ENCODE data around the gene IGFBP1. TPM values are rescaled to one million over a fixed set of nuclear protein-coding genes. Genes with fewer than 3 reads are reported as not detected.

Gene IGFBP1
- polyA plus RNA-seq, 1 donor from 2014 or later = not detected

DNA sequence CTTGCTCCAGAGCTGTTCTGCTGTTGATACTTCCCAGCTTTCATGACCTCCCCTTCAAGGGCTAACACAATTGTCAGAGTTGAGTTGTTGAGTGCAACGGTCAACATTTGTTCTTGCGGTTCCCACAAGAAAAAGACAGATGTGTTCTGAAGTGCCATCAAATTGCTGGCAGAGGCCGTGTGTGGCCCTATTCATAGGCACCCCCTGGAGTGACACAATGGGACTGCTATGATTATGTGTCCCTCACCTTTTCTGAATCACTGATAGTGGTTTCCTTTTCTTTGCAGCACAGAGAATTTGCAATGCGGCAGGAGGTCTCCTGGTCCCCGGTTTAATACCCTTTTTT lies 5.8 kb upstream of the IGFBP1 start:
- no peak overlapping the region for H3K9ac ChIP-seq (ENCODE audit: low read length)
- H3K27me3 ChIP-seq (ENCODE audit: insufficient read depth, low read depth, low read length) = peaks cover 7% of the 10 kb centered on the region
- no peaks in the 10 kb centered on the region for H3K79me2 ChIP-seq (replicated peaks; ENCODE audit: insufficient read depth, low read length)
- H3K27ac ChIP-seq (ENCODE audit: low read length) = no peak overlapping the region
- H2AFZ ChIP-seq (ENCODE audit: low read depth, low read length) = no peak overlapping the region
- TF ChIP-seq TAF1 (IDR thresholded peaks at IDR 0.05; ENCODE audit: low read depth) = no peak
- TF ChIP-seq, protein P1, sequence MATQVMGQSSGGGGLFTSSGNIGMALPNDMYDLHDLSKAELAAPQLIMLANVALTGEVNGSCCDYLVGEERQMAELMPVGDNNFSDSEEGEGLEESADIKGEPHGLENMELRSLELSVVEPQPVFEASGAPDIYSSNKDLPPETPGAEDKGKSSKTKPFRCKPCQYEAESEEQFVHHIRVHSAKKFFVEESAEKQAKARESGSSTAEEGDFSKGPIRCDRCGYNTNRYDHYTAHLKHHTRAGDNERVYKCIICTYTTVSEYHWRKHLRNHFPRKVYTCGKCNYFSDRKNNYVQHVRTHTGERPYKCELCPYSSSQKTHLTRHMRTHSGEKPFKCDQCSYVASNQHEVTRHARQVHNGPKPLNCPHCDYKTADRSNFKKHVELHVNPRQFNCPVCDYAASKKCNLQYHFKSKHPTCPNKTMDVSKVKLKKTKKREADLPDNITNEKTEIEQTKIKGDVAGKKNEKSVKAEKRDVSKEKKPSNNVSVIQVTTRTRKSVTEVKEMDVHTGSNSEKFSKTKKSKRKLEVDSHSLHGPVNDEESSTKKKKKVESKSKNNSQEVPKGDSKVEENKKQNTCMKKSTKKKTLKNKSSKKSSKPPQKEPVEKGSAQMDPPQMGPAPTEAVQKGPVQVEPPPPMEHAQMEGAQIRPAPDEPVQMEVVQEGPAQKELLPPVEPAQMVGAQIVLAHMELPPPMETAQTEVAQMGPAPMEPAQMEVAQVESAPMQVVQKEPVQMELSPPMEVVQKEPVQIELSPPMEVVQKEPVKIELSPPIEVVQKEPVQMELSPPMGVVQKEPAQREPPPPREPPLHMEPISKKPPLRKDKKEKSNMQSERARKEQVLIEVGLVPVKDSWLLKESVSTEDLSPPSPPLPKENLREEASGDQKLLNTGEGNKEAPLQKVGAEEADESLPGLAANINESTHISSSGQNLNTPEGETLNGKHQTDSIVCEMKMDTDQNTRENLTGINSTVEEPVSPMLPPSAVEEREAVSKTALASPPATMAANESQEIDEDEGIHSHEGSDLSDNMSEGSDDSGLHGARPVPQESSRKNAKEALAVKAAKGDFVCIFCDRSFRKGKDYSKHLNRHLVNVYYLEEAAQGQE (IDR thresholded peaks at IDR 0.05; ENCODE audit: borderline replicate concordance) = no peak
- TF ChIP-seq, protein P2, sequence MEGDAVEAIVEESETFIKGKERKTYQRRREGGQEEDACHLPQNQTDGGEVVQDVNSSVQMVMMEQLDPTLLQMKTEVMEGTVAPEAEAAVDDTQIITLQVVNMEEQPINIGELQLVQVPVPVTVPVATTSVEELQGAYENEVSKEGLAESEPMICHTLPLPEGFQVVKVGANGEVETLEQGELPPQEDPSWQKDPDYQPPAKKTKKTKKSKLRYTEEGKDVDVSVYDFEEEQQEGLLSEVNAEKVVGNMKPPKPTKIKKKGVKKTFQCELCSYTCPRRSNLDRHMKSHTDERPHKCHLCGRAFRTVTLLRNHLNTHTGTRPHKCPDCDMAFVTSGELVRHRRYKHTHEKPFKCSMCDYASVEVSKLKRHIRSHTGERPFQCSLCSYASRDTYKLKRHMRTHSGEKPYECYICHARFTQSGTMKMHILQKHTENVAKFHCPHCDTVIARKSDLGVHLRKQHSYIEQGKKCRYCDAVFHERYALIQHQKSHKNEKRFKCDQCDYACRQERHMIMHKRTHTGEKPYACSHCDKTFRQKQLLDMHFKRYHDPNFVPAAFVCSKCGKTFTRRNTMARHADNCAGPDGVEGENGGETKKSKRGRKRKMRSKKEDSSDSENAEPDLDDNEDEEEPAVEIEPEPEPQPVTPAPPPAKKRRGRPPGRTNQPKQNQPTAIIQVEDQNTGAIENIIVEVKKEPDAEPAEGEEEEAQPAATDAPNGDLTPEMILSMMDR (IDR thresholded peaks at IDR 0.05; ENCODE audit: poor library complexity, severe bottlenecking) = no peak
- TF ChIP-seq EZH2 (IDR thresholded peaks at IDR 0.05; ENCODE audit: borderline replicate concordance, insufficient read depth, low read length, poor library complexity, severe bottlenecking) = no peak
- no peak for TF ChIP-seq RAD21 (conservative IDR thresholded peaks at IDR 0.05)
- no peak for TF ChIP-seq EP300 (conservative IDR thresholded peaks at IDR 0.05; ENCODE audit: poor library complexity, severe bottlenecking)
- no peak for TF ChIP-seq SMC3 (conservative IDR thresholded peaks at IDR 0.05; ENCODE audit: poor library complexity)
- no peak for TF ChIP-seq MXI1 (conservative IDR thresholded peaks at IDR 0.05; ENCODE audit: poor library complexity, severe bottlenecking)
- no peak for TF ChIP-seq POLR2AphosphoS5 (IDR thresholded peaks at IDR 0.05)
- H3K4me2 ChIP-seq (ENCODE audit: low read length) = no peak overlapping the region
- no peaks in the 10 kb centered on the region for H4K20me1 ChIP-seq (ENCODE audit: insufficient read depth)
- H3F3A ChIP-seq (ENCODE audit: insufficient read depth, low read length, poor library complexity, severe bottlenecking) = no peaks in the 10 kb centered on the region
- no peaks in the 10 kb centered on the region for H3K9me2 ChIP-seq (ENCODE audit: insufficient read depth, low read length)
- H3K4me3 ChIP-seq (ENCODE audit: low read length) = no peak overlapping the region
- no peaks in the 10 kb centered on the region for H3K36me3 ChIP-seq (ENCODE audit: insufficient read depth, low read length)
- peaks cover 9% of the 10 kb centered on the region for H3K9me3 ChIP-seq (ENCODE audit: low read length)

DNA sequence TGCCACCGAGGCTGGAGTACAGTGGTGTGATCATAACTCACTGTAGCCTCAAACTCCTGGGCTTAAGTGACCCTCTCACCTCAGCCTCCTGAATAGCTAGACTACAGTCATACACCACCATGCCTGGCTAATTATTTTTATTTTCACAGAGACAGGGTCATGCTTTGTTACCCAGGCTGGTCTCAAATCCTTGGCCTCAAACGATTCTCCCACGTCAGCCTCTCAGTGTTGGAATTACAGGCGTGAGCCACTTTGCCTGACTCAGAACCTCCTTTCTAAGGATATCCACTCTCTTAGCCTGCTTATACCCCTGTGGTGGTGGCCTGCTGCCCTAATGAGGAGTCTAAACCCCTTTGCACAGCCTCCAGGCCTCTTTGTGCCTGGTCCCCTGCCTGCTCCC lies 4.2 kb upstream of the IGFBP1 start:
- Histone ChIP-seq H3K4me2 (ENCODE audit: low read length) (no peak overlapping the region), H3K79me2 (replicated peaks; ENCODE audit: insufficient read depth, low read length) (no peaks in the 10 kb centered on the region), H3F3A (ENCODE audit: insufficient read depth, low read length, poor library complexity, severe bottlenecking) (no peaks in the 10 kb centered on the region), H3K36me3 (ENCODE audit: insufficient read depth, low read length) (no peaks in the 10 kb centered on the region), H3K27me3 (ENCODE audit: insufficient read depth, low read depth, low read length) (peaks cover 24% of the 10 kb centered on the region), H4K20me1 (ENCODE audit: insufficient read depth) (no peaks in the 10 kb centered on the region), H3K27ac (ENCODE audit: low read length) (no peak overlapping the region), H2AFZ (ENCODE audit: low read depth, low read length) (no peak overlapping the region), H3K4me3 (ENCODE audit: low read length) (no peak overlapping the region), H3K9ac (ENCODE audit: low read length) (no peak overlapping the region), H3K9me2 (ENCODE audit: insufficient read depth, low read length) (no peaks in the 10 kb centered on the region), H3K9me3 (ENCODE audit: low read length) (no peaks in the 10 kb centered on the region)
- TF ChIP-seq SMC3 (conservative IDR thresholded peaks at IDR 0.05; ENCODE audit: poor library complexity) = no peak
- TF ChIP-seq, protein P1 (IDR thresholded peaks at IDR 0.05; ENCODE audit: borderline replicate concordance) = no peak
- TF ChIP-seq, protein P2 (IDR thresholded peaks at IDR 0.05; ENCODE audit: poor library complexity, severe bottlenecking) = no peak
- no peak for TF ChIP-seq EZH2 (IDR thresholded peaks at IDR 0.05; ENCODE audit: borderline replicate concordance, insufficient read depth, low read length, poor library complexity, severe bottlenecking)
- TF ChIP-seq TAF1 (IDR thresholded peaks at IDR 0.05; ENCODE audit: low read depth) = no peak
- TF ChIP-seq RAD21 (conservative IDR thresholded peaks at IDR 0.05) = no peak
- no peak for TF ChIP-seq MXI1 (conservative IDR thresholded peaks at IDR 0.05; ENCODE audit: poor library complexity, severe bottlenecking)
- TF ChIP-seq POLR2AphosphoS5 (IDR thresholded peaks at IDR 0.05) = no peak
- TF ChIP-seq EP300 (conservative IDR thresholded peaks at IDR 0.05; ENCODE audit: poor library complexity, severe bottlenecking) = no peak

All from neural cell (in vitro differentiated cells).